Mesenchymal stem cell (in vitro differentiated cells and primary cell): Measurements from ENCODE around the gene KDM5B.
"Not testable (repeated sequence)": the region's sequence is repeated elsewhere in the genome, so short reads cannot be mapped to it uniquely, and the experiment has no call there.

Source experiments
- DNase-seq: peaks from one replicate; pipeline ENCODE4 v3.0.0-alpha.2; 2013
- H2AFZ ChIP-seq: one replicate; pipeline ENCODE4 v1.6.1; 2013; ENCODE audit warnings: low read depth, mild to moderate bottlenecking, control low read depth, inconsistent platforms, low read length, moderate library complexity
- H2AK5ac ChIP-seq: 2 replicates; pipeline ENCODE4 v1.6.1; 2013; ENCODE audit warnings: low read length, moderate library complexity, mild to moderate bottlenecking, inconsistent platforms; ENCODE audit not compliant: severe bottlenecking
- H2BK120ac ChIP-seq: one replicate; pipeline ENCODE4 v1.6.1; 2013; ENCODE audit warnings: low read depth, mild to moderate bottlenecking, inconsistent platforms, low read length, moderate library complexity
- H2BK12ac ChIP-seq, 2 experiments: one replicate each; pipeline ENCODE4 v1.6.1; 2013; ENCODE audit warnings: inconsistent platforms in 2 of 2, low read length in 2 of 2, mild to moderate bottlenecking in 2 of 2, moderate library complexity in 2 of 2, control low read depth in 1 of 2
- H2BK15ac ChIP-seq: one replicate; pipeline ENCODE4 v1.6.1; 2013; ENCODE audit warnings: mild to moderate bottlenecking, low read depth, inconsistent platforms; ENCODE audit not compliant: poor library complexity, severe bottlenecking
- H2BK5ac ChIP-seq: 2 replicates; pipeline ENCODE4 v1.6.1; 2013; ENCODE audit warnings: low read depth, mild to moderate bottlenecking, low read length, control low read depth, inconsistent platforms; ENCODE audit not compliant: poor library complexity, severe bottlenecking
- H3K14ac ChIP-seq, 2 experiments: one replicate each; pipeline ENCODE4 v1.6.1; 2013; ENCODE audit warnings: inconsistent platforms in 2 of 2, low read length in 2 of 2, control low read depth in 1 of 2, mild to moderate bottlenecking in 1 of 2, moderate library complexity in 1 of 2
- H3K18ac ChIP-seq, 2 experiments: one replicate each; pipeline ENCODE4 v1.6.1; 2013; ENCODE audit warnings: inconsistent platforms in 2 of 2, low read length in 2 of 2, control low read depth in 1 of 2, low read depth in 1 of 2, mild to moderate bottlenecking in 1 of 2
- H3K23ac ChIP-seq, 2 experiments: one replicate each; pipeline ENCODE4 v1.6.1; 2013; ENCODE audit warnings: inconsistent platforms in 2 of 2, low read length in 2 of 2, mild to moderate bottlenecking in 2 of 2, moderate library complexity in 2 of 2, control low read depth in 1 of 2
- H3K27ac ChIP-seq: 2 replicates; pipeline ENCODE4 v1.5.1; 2013; ENCODE audit warnings: mild to moderate bottlenecking, moderate library complexity, low read length, control low read depth, inconsistent platforms; ENCODE audit not compliant: poor library complexity, severe bottlenecking
- H3K27me3 ChIP-seq, 2 experiments: 2 replicates each; pipeline versions ENCODE4 v1.6.1 to v1.7.0; 2013; ENCODE audit warnings: low read length in 2 of 2, mild to moderate bottlenecking in 2 of 2, moderate library complexity in 2 of 2, control low read depth in 1 of 2, inconsistent platforms in 1 of 2; ENCODE audit not compliant: control insufficient read depth in 1 of 2, insufficient read depth in 1 of 2
- H3K36me3 ChIP-seq, 2 experiments: 2 replicates each; pipeline versions ENCODE4 v1.6.1 to v1.7.0; 2013; ENCODE audit warnings: low read length in 2 of 2, control low read depth in 1 of 2, inconsistent platforms in 1 of 2, low read depth in 1 of 2, mild to moderate bottlenecking in 1 of 2; ENCODE audit not compliant: insufficient read depth in 2 of 2, control insufficient read depth in 1 of 2
- H3K4ac ChIP-seq, 2 experiments: one replicate each; pipeline ENCODE4 v1.6.1; 2013; ENCODE audit warnings: inconsistent platforms in 2 of 2, low read length in 2 of 2, mild to moderate bottlenecking in 2 of 2, moderate library complexity in 2 of 2, control low read depth in 1 of 2, low read depth in 1 of 2
- H3K4me1 ChIP-seq: 2 replicates; pipeline ENCODE4 v1.6.1; 2013; ENCODE audit warnings: low read depth, low read length, control low read depth; ENCODE audit not compliant: control insufficient read depth, insufficient read depth
- H3K4me2 ChIP-seq: 2 replicates; pipeline ENCODE4 v1.6.1; 2013; ENCODE audit warnings: low read length, mild to moderate bottlenecking, inconsistent platforms; ENCODE audit not compliant: poor library complexity, severe bottlenecking
- H3K4me3 ChIP-seq, 2 experiments: 2 replicates each; pipeline versions ENCODE4 v1.5.1 to v1.7.0; 2013; ENCODE audit warnings: low read length in 2 of 2, mild to moderate bottlenecking in 2 of 2, control low read depth in 1 of 2, low read depth in 1 of 2; ENCODE audit not compliant: insufficient read depth in 1 of 2
- H3K79me1 ChIP-seq: replicated peaks from 2 replicates; pipeline ENCODE4 v1.6.1; 2013; ENCODE audit warnings: mild to moderate bottlenecking, control low read depth, low read length, inconsistent platforms; ENCODE audit not compliant: poor library complexity, severe bottlenecking
- H3K9ac ChIP-seq: 2 replicates; pipeline ENCODE4 v1.7.0; 2013; ENCODE audit warnings: mild to moderate bottlenecking, low read length, moderate library complexity
- H3K9me3 ChIP-seq: 2 replicates; pipeline ENCODE4 v1.7.0; 2013; ENCODE audit warnings: mild to moderate bottlenecking, low read length; ENCODE audit not compliant: control insufficient read depth
- H4K8ac ChIP-seq: one replicate; pipeline ENCODE4 v1.6.1; 2013; ENCODE audit warnings: inconsistent platforms, mild to moderate bottlenecking, low read length, moderate library complexity
- H4K91ac ChIP-seq: one replicate; pipeline ENCODE4 v1.6.1; 2013; ENCODE audit warnings: mild to moderate bottlenecking, low read length, inconsistent platforms
- WGBS: methylation state at CpG from one replicate; pipeline ENCODE4 v1.1.7; 2013; ENCODE audit warnings: mixed read lengths; 5-methylcytosine and 5-hydroxymethylcytosine counted together

Gene KDM5B

GRCh38 chr1:202835548-202836072 is 27.4 kb upstream of the KDM5B start:
- no peaks in the 10 kb centered on the region for H3K79me1 ChIP-seq
- H4K8ac ChIP-seq = no peak overlapping the region
- 26% methylated on average over 2 of the region's 3 CpGs for WGBS
- H3K4me1 ChIP-seq = no peaks in the 10 kb centered on the region
- no peak overlapping the region for H2AK5ac ChIP-seq
- H2BK120ac ChIP-seq = no peak overlapping the region
- peaks cover 28 to 44% of the 10 kb centered on the region in 2 experiments for H3K27me3 ChIP-seq
- no peak overlapping the region for H3K18ac ChIP-seq
- H2BK5ac ChIP-seq = no peak overlapping the region
- no peak overlapping the region for H3K27ac ChIP-seq
- H3K14ac ChIP-seq = peak overlapping the region in 1 of 2 experiments; percentile 48
- no peak overlapping the region for H3K4me3 ChIP-seq
- no peak overlapping the region for H2BK15ac ChIP-seq
- no peak overlapping the region for H3K9ac ChIP-seq
- no peak overlapping the region for H3K4ac ChIP-seq
- H2BK12ac ChIP-seq = no peak overlapping the region
- no peak overlapping the region for H4K91ac ChIP-seq
- H2AFZ ChIP-seq = no peak overlapping the region
- no peaks in the 10 kb centered on the region for H3K9me3 ChIP-seq
- no peak overlapping the region for H3K4me2 ChIP-seq
- H3K36me3 ChIP-seq = no peaks in the 10 kb centered on the region
- no peak overlapping the region for H3K23ac ChIP-seq
- no peak for DNase-seq

- Histone ChIP-seq H2BK15ac (no peak overlapping the region), H3K9me3 (no peaks in the 10 kb centered on the region), H3K36me3 (no peaks in the 10 kb centered on the region), H2AFZ (no peak overlapping the region), H3K18ac (no peak overlapping the region), H3K79me1 (no peaks in the 10 kb centered on the region), H3K4me1 (no peaks in the 10 kb centered on the region), H3K9ac (no peak overlapping the region), H4K8ac (no peak overlapping the region), H2AK5ac (no peak overlapping the region), H3K27ac (no peak overlapping the region), H3K4ac (no peak overlapping the region), H4K91ac (no peak overlapping the region), H3K14ac (no peak overlapping the region), H3K4me3 (no peak overlapping the region), H3K27me3 (peaks cover 28 to 44% of the 10 kb centered on the region in 2 experiments), H2BK5ac (no peak overlapping the region), H2BK120ac (no peak overlapping the region), H3K23ac (no peak overlapping the region), H2BK12ac (no peak overlapping the region), H3K4me2 (no peak overlapping the region)
- 88% methylated on average over 10 of the region's 10 CpGs for WGBS
- no peak for DNase-seq
Observed at GRCh38 chr1:202834771-202835547, 26.7 kb upstream of the KDM5B start.

GRCh38 chr1:202831906-202832305 is 23.7 kb upstream of the KDM5B start:
- H3K14ac ChIP-seq = no peak overlapping the region
- no peak overlapping the region for H2BK15ac ChIP-seq
- H3K9ac ChIP-seq = no peak overlapping the region
- H3K9me3 ChIP-seq = no peaks in the 10 kb centered on the region
- no peak overlapping the region for H2AFZ ChIP-seq
- H3K23ac ChIP-seq = no peak overlapping the region
- DNase-seq = no peak
- no peaks in the 10 kb centered on the region for H3K79me1 ChIP-seq
- no peak overlapping the region for H2BK120ac ChIP-seq
- H3K27me3 ChIP-seq = peaks cover 22 to 41% of the 10 kb centered on the region in 2 experiments
- H3K4me1 ChIP-seq = peaks cover 2% of the 10 kb centered on the region
- no peaks in the 10 kb centered on the region for H3K36me3 ChIP-seq
- H3K4me2 ChIP-seq = no peak overlapping the region
- H3K4ac ChIP-seq = no peak overlapping the region
- H4K8ac ChIP-seq = no peak overlapping the region
- H3K27ac ChIP-seq = no peak overlapping the region
- H2BK5ac ChIP-seq = no peak overlapping the region
- no peak overlapping the region for H2BK12ac ChIP-seq
- no peak overlapping the region for H2AK5ac ChIP-seq
- H4K91ac ChIP-seq = no peak overlapping the region
- WGBS = 88% methylated on average over 2 of the region's 3 CpGs
- no peak overlapping the region for H3K4me3 ChIP-seq
- H3K18ac ChIP-seq = no peak overlapping the region

- H3K36me3 ChIP-seq, H3K9me3 ChIP-seq, H4K8ac ChIP-seq, H3K79me1 ChIP-seq, H3K4me2 ChIP-seq, H3K9ac ChIP-seq, H3K14ac ChIP-seq, H2BK12ac ChIP-seq, H2BK120ac ChIP-seq, H3K4me1 ChIP-seq, H2BK5ac ChIP-seq, H3K18ac ChIP-seq, H2BK15ac ChIP-seq, DNase-seq, H4K91ac ChIP-seq, H3K23ac ChIP-seq, H3K27ac ChIP-seq, H2AK5ac ChIP-seq, H2AFZ ChIP-seq, H3K4ac ChIP-seq, H3K4me3 ChIP-seq: not testable (repeated sequence)
- WGBS = 92% methylated on average over 8 of the region's 9 CpGs
- peaks cover 22 to 43% of the 10 kb centered on the region in 2 experiments for H3K27me3 ChIP-seq
Observed at GRCh38 chr1:202829223-202829622, 21.0 kb upstream of the KDM5B start.
